Forelimb muscle (tissue), 1 donor: ENCODE results near the gene RAPGEF6. TPM values are rescaled to one million over a fixed set of nuclear protein-coding genes. Genes with fewer than 3 reads are reported as not detected.
"Not testable (repeated sequence)": the region's sequence is repeated elsewhere in the genome, so short reads cannot be mapped to it uniquely, and the experiment has no call there.

Experiments used
- DNase-seq: peaks from one replicate; pipeline ENCODE4 v3.0.0-alpha.2; 2013; ENCODE audit warnings: low read depth
- polyA plus RNA-seq: library from polyadenylated mRNA; unstranded; fragments of 120-200 nt; gene quantifications from one replicate; pipeline ENCODE4 v1.2.1, GENCODE V29; 2013; ENCODE audit not compliant: insufficient read length

The RAPGEF6 gene
- polyA plus RNA-seq, 1 donor, result 9.5 TPM

GRCh38 chr5:131389869-131390265 is 245.2 kb downstream of the RAPGEF6 start:
- DNase-seq, result no peak

GRCh38 chr5:131389096-131389868 is 245.7 kb downstream of the RAPGEF6 start:
- DNase-seq, result no peak

- DNase-seq, result no peak
These were observed 247.8 kb downstream of the RAPGEF6 start for GRCh38 chr5:131387255-131387654.

- DNase-seq, result no peak
These were observed 248.2 kb downstream of the RAPGEF6 start for GRCh38 chr5:131386779-131387178.

DNA sequence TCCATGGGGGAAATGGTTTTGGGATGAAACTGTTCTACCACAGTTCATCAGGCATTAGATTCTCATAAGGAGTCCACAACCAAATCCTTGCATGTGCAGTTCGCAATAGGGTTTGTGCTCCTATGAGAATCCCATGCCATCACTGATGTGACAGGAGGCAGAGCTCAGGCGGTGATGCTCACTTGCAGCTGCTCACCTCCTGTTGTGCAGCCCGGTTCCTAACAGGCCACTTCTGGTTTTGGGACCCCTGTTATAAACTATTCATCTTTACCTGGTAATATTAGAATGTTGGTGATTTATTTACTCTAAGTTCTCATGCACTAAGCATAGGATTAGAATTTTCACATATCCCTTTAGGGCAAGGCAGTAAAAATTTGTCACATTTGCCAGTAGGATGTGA is 248.9 kb downstream of the RAPGEF6 start:
- no peak for DNase-seq

GRCh38 chr5:131384616-131385214 is 250.3 kb downstream of the RAPGEF6 start:
- no peak for DNase-seq

DNA sequence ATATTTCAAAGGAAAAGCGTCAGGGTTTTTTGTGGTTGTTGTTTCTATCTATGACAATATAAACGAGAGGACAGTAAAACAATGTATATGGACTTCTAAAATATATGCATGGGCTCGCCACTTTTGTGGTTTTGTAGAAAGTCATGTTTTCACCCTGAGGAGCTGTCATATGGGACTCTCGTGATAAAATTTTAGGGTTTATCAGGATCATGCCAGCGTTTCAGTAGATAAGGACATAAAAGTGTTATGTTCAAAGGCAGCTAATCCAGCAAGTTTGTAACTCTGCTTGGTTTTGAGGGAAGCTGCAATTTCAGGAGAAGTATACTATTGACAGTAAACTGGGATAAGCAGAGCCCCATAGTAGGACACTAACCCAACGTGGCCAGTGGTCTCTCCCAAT is 250.9 kb downstream of the RAPGEF6 start:
- DNase-seq, result no peak

DNA sequence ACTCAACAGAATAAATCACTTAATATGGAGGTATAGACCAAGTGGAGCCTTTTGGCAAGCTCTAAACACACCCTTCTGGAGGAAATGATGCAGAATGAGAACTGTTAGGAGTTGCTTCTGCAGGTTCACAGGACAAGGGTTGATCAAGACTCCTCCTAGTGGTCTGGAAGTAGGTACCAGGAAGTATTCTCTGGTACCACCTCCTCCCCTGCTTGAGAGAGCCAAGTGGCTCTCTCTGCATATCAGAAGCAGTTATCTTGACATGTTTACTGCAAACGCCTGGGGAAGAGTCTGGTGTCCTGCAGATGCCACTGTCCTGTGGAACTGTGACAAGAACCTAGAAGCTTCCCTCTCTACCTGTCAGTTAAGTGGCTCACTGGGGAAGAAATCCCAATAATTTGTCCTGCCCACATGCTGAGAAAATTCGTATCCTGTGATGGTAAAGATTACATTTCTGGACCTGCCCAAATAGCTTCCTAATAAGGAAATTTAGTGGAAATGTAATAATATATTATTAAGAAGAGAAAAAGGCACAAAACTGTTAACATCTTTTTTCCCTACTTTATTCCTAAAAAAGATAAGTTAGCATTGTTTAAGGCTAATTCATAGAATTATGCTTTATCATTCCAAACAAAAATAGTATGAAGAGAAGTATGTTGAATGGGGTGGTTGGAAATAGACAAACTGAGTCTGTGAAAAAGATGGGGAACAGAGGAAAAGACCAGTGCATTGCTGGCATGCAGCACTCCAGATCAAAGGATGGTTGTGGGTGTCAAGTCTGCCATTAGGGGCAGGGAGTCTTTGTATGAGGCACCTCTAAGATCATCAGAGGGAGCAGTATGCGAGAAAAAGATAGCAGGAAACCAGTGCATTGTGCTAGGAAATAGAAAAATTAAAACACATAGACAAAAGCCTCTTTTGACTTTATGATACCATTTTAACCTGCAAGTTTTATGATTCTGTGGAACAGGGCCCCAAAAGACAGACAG is 252.3 kb downstream of the RAPGEF6 start:
- no peak for DNase-seq

GRCh38 chr5:131381777-131382176 is 253.3 kb downstream of the RAPGEF6 start:
- no peak for DNase-seq

GRCh38 chr5:131381021-131381420 is 254.0 kb downstream of the RAPGEF6 start:
- DNase-seq, result no peak

- DNase-seq, result not testable (repeated sequence)
These were observed 254.8 kb downstream of the RAPGEF6 start for GRCh38 chr5:131380238-131380637.

GRCh38 chr5:131379723-131380122 is 255.3 kb downstream of the RAPGEF6 start:
- DNase-seq, result no peak

DNA sequence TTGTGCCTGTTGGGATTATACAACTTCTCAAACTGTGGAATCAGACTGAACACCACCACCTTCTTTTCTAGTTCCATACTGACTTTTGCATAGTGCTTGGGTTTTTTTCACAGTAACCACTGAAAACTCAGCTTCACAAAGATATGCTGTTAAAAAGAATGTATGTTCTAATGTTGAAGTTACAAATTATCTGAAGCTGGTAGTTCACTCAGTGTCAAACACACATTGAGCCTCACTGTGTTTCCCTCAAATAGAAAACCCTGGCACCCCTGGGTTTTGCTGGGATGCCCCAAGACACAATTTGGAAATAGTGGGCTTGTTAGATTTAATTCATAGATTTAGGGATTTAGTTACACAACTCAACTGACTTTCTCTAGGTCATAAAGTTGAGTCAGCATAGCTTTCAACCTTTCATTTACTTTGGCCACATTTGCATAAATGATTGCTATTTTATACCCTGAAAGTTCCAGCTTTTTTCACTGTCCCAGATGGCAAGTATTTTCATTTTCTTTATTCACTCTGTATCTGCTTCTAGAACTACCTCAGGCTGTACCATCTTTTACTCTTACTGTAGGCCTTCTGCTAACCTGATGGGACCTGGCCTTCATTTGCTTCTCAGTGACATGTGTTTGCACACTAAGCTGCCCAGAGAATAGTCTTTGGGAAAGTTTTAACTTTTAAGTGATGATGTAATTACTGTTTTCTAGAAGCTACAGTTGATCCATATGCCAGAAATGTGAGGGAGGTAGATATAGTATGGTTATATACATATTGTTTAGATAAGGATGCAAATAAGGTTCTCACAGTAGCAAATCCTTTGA is 256.1 kb downstream of the RAPGEF6 start:
- no peak for DNase-seq

- no peak for DNase-seq
These were observed 257.2 kb downstream of the RAPGEF6 start for GRCh38 chr5:131377785-131378325.

GRCh38 chr5:131377346-131377745 is 257.7 kb downstream of the RAPGEF6 start:
- no peak for DNase-seq

GRCh38 chr5:131375351-131375750 is 259.7 kb downstream of the RAPGEF6 start:
- no peak for DNase-seq

Other genes starting within 250 kb of the RAPGEF6 start
- 13.8 TPM for gene FNIP1, start 161.8 kb upstream of the RAPGEF6 start, polyA plus RNA-seq